Fibroblast of the aortic adventitia (primary cell): ENCODE measurements around the gene OPN1LW. TPM values are rescaled to one million over a fixed set of nuclear protein-coding genes. Genes with fewer than 3 reads are reported as not detected.
"Not testable (repeated sequence)": the region's sequence is repeated elsewhere in the genome, so short reads cannot be mapped to it uniquely, and the experiment has no call there.

ENCODE experiments used
- DNase-seq: peaks from one replicate; pipeline ENCODE4 v3.0.0-alpha.2; 2010; ENCODE audit warnings: low read depth
- H3K4me3 ChIP-seq: 2 replicates; pipeline ENCODE4 v1.5.1; 2011; ENCODE audit warnings: low read depth, mild to moderate bottlenecking, control low read depth, low read length, moderate library complexity
- total RNA-seq: library from RNA; depleted of rRNA; stranded (reverse); fragments of >200 nt; gene quantifications from 2 replicates; pipeline ENCODE4 v1.2.3, GENCODE V29; 2012; ENCODE audit warnings: low replicate concordance
- TF ChIP-seq, protein P1 (sequence below): IDR thresholded peaks from 2 replicates; pipeline ENCODE4 v1.5.1; 2011; ENCODE audit warnings: mild to moderate bottlenecking, low read length, control low read depth, inconsistent platforms; ENCODE audit not compliant: insufficient read depth

OPN1LW gene
- total RNA-seq, 1 donor, result not detected

DNA sequence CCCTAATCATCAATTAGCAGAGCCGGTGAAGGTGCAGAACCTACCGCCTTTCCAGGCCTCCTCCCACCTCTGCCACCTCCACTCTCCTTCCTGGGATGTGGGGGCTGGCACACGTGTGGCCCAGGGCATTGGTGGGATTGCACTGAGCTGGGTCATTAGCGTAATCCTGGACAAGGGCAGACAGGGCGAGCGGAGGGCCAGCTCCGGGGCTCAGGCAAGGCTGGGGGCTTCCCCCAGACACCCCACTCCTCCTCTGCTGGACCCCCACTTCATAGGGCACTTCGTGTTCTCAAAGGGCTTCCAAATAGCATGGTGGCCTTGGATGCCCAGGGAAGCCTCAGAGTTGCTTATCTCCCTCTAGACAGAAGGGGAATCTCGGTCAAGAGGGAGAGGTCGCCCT is 3.3 kb upstream of the OPN1LW start:
- no peak overlapping the region for H3K4me3 ChIP-seq
- TF ChIP-seq, protein P1, sequence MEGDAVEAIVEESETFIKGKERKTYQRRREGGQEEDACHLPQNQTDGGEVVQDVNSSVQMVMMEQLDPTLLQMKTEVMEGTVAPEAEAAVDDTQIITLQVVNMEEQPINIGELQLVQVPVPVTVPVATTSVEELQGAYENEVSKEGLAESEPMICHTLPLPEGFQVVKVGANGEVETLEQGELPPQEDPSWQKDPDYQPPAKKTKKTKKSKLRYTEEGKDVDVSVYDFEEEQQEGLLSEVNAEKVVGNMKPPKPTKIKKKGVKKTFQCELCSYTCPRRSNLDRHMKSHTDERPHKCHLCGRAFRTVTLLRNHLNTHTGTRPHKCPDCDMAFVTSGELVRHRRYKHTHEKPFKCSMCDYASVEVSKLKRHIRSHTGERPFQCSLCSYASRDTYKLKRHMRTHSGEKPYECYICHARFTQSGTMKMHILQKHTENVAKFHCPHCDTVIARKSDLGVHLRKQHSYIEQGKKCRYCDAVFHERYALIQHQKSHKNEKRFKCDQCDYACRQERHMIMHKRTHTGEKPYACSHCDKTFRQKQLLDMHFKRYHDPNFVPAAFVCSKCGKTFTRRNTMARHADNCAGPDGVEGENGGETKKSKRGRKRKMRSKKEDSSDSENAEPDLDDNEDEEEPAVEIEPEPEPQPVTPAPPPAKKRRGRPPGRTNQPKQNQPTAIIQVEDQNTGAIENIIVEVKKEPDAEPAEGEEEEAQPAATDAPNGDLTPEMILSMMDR, result no peak
- no peak for DNase-seq

DNA sequence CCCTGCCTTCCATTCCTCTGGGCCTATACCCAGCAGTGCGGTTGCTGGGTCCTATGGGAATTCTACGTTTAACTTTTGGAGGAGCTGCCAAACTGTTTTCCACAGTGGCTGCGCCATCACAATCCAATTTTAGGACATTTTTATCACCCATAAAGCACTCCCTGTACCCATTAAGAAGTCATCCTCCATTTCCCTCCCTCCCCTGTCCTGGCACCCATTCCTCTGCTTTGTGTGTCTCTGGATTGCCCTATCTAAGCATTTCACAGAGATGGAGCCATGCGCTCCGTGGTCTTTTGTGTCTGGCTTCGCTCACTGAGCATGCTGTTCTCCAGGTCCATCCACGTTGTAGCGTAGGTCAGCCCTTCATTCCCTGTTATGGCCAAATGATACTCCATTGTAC is 1.7 kb upstream of the OPN1LW start:
- TF ChIP-seq, protein P1, result no peak
- H3K4me3 ChIP-seq, result no peak overlapping the region
- no peak for DNase-seq

DNA sequence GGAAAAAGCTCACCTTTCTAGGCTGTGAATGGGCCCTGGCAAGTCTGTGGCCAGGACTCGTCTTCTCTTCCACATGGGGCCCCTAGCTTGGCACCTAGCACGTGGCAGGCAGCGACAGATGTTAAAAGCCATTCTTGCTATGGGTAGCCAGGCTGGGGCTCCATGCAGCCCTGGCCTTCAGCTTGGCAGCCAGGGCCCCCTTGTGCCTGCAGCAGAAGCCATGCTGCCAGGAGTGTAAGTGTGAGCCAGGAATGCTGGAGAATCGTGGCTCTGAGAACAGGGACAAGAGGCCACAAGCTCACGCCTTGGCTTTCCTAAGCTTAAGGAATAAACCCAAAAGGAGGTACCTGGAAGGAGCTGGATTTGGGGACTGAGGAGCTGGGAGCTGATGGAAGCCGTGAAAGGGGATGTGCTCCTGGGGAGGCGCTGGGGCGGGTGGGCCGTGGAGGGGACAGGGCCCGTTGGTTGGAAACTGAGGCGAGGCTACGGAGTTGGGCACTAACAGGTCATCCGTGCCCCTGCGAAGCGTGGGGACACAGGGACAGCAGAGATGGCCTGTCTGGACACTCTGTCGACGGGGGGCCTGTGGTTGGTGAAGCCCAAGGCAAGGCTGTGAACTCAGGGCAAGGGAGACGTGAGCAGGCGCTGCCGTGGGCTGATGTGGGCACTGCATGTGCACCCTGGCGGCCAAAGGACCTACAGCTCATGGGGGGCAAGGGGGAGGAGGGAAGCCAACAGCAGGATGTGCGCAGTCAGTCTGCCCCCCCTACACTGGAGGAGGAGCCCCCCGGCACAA is 895 bp upstream of the OPN1LW start:
- H3K4me3 ChIP-seq, result no peak overlapping the region
- DNase-seq, result no peak
- TF ChIP-seq, protein P1, result no peak

DNA sequence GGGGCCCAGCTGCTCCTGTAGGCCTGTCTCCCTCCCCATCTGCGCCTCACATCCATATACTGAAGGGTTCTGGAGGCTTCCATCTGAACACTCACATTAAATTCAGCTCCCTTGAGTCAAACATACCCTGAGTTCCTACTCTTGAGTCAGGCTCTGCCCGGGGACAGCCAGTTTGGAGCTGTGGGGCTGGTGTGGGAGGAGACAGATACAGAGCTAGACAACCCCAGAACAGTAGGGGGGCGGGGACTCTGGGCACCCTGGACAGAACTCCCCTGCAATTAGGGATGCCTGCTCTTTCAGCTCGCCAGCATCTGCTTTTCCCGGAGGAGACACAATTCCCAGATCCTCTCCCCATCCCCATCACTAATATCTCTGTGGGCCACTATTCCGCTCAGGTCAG is 7.0 kb downstream of the OPN1LW start:
- not testable (repeated sequence) for DNase-seq, H3K4me3 ChIP-seq

DNA sequence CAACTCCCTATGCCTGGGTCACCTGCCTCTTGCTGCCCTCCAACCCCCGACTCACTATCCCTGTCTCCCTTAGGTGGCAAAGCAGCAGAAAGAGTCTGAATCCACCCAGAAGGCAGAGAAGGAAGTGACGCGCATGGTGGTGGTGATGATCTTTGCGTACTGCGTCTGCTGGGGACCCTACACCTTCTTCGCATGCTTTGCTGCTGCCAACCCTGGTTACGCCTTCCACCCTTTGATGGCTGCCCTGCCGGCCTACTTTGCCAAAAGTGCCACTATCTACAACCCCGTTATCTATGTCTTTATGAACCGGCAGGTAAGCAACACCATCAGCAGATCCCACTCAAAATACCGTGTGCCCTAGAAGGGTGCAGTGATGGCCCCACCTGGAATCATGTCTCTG is 12.2 kb downstream of the OPN1LW start:
- H3K4me3 ChIP-seq, DNase-seq: not testable (repeated sequence)

DNA sequence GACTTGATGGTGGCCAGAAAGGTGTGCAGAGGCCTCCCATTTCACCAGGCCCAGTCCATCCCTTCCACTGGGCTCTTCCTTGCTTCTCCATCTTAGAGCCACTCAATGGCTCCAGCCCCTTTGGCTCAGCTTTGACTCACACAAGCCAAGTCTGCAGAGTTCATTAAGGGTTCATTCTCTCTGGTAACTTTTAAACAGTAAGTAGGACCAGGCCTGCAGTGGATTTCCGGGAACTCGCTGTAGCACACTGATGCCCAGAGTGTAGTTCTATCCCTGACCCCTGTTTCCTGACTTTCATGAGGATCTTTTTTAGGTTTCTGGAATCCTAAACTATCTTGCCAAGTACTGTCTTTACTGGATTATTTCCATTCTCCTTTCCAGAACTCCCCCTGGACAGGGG is 13.2 kb downstream of the OPN1LW start:
- H3K4me3 ChIP-seq, DNase-seq: not testable (repeated sequence)

DNA sequence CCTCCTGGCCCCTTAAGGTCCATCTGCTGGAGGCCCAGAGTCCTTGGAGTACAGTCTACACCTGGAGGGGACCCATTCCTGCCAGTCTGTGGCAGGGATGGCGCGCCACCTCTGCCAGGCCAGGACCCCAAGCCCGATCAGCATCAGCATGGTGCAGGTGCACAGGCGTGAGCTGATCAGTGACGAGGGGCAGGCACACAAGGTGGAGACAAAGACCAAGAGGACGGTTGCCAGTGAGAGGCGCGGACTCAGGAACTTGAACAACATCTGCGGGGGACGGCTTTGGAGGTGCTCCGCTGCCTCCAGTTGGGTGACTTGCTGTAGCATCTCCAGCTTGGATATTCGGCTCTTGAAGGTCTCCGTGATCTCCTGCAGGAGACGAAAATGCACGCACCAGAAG is 15.3 kb downstream of the OPN1LW start:
- DNase-seq, H3K4me3 ChIP-seq: not testable (repeated sequence)

DNA sequence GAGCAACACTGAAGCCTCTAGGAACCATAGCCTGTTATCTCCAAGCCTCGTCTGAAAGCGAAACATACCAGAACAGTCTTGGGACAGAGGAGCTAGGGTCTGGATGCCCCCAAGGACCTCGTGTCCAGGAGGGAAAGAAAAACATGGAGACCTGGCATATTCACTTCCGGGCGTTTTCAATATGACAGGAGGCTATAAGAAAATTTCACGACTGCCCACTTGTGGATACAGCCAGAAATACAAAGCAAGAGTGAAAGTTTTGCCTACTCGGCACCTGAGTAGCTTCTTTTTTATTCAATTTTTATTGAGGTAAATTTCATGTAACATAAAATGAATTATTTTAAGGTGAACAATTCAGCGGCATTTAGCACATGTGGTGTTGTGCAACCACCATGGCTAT is 20.9 kb downstream of the OPN1LW start:
- not testable (repeated sequence) for DNase-seq, H3K4me3 ChIP-seq

DNA sequence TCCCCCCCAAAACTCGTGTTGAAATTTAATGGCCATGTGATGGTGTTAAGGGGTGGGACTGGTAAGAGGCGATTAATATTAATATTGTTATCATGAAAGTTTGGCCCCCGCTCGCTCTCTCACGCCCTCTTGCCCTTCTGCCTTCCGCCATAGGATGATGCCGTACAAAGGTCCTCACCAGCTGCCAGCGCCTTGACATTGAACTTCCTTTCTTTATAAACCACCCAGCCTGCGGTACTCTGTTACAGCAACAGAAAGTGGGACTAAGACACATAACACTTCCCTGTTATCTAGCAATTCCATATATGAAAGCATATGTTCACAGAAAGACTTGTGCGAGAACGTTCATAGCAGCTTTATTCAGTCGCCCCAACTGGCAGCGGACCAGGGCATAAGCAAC is 24.3 kb downstream of the OPN1LW start:
- not testable (repeated sequence) for H3K4me3 ChIP-seq

DNA sequence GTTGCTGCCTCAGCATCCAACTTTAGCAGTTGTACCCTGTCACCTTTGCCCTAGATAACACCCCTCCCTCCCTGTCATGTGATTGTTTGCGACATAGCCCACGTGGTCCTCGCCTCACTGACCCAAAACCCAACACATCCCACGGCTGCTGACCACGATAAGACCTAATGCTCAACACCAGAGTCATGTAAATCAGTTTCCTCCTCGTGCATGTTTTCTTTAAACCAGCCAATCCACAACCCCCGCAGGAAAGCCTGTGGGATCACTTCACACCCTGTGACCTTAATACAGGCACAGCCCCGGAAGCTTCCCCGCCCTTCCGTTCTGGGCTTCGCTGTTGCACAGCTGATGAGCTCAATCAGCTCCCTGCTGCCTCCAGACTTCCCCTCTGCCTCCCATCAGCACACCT is 28.5 kb downstream of the OPN1LW start:
- DNase-seq, H3K4me3 ChIP-seq: not testable (repeated sequence)

More for the DNA sequence above, 24.3 kb downstream of the OPN1LW start:
- not testable (repeated sequence) for DNase-seq

DNA sequence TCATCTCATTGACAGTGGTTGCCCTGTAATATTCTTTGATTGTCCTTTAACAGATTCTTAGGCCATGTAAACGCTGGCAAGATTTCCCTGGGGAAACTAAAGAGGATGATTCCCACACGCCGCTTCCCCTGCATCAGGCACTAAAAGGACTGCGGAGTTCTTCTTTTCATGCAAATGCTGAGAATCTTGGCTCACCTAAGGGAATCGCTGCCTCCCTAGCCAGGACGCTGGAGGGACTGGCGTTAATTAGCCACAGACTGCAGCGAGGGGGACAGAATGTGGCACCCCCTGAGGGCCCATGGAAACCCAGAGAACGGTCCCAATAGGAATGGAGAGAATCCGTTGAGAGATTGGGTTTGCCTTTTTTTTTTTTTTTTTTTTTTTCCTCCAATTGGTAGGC is 30.3 kb downstream of the OPN1LW start:
- not testable (repeated sequence) for DNase-seq, H3K4me3 ChIP-seq

DNA sequence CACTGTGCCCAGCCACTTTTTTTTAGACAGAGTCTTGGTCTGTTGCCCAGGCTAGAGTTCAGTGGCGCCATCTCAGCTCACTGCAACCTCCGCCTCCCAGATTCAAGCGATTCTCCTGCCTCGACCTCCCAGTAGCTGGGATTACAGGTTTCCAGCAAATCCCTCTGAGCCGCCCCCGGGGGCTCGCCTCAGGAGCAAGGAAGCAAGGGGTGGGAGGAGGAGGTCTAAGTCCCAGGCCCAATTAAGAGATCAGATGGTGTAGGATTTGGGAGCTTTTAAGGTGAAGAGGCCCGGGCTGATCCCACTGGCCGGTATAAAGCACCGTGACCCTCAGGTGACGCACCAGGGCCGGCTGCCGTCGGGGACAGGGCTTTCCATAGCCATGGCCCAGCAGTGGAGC is 38.3 kb downstream of the OPN1LW start, which contains the start of gene OPN1MW:
Gene OPN1MW (plus strand): TSS at position 301 of the 400 bp plus-strand sequence. CDS start 82 bp downstream, at position 383.
- DNase-seq, H3K4me3 ChIP-seq: not testable (repeated sequence)

DNA sequence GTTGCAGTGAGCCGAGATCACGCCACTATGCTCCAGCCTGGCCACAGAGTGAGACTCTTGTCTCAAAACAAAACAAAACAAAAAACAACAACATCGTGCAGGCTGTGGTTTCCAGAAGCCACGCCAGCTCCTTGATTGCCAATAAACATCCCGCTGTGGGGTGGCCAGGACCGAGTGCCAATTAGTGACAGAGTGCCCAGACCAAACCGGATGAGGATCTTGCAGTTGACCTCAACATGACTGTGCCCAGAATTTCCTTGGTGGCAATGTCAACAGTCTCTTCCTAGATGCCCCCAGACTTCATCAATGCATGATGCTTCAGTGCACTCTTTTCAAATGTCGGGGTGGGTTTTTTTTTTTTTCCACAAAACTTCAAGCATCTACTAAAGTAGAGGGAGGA is 39.8 kb downstream of the OPN1LW start:
- not testable (repeated sequence) for H3K4me3 ChIP-seq

DNA sequence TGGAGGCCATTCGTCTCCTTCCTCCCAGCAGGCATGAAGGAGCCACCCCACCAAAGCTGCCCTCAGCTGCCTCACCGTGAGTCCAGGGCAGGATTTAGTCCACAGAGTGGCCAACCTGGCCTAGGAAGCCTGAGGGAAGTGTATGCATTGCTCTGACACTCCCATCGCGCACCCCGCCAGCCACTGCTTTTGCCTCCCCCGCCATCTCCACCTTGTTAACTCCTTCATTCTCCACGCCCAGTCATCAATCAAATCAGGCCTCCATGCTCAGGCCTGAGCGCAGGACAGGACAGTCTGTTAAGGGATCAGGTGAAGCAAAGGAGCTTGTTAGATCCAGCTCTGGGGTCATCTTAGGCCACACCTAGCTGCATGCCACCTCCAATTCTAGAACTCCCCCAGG is 48.8 kb downstream of the OPN1LW start:
- DNase-seq, H3K4me3 ChIP-seq: not testable (repeated sequence)

More for the DNA sequence above, 39.8 kb downstream of the OPN1LW start:
- DNase-seq, result not testable (repeated sequence)

DNA sequence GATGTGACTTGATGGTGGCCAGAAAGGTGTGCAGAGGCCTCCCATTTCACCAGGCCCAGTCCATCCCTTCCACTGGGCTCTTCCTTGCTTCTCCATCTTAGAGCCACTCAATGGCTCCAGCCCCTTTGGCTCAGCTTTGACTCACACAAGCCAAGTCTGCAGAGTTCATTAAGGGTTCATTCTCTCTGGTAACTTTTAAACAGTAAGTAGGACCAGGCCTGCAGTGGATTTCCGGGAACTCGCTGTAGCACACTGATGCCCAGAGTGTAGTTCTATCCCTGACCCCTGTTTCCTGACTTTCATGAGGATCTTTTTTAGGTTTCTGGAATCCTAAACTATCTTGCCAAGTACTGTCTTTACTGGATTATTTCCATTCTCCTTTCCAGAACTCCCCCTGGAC is 50.3 kb downstream of the OPN1LW start:
- not testable (repeated sequence) for DNase-seq, H3K4me3 ChIP-seq

DNA sequence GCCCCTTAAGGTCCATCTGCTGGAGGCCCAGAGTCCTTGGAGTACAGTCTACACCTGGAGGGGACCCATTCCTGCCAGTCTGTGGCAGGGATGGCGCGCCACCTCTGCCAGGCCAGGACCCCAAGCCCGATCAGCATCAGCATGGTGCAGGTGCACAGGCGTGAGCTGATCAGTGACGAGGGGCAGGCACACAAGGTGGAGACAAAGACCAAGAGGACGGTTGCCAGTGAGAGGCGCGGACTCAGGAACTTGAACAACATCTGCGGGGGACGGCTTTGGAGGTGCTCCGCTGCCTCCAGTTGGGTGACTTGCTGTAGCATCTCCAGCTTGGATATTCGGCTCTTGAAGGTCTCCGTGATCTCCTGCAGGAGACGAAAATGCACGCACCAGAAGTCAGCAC is 52.4 kb downstream of the OPN1LW start:
- DNase-seq, H3K4me3 ChIP-seq: not testable (repeated sequence)
